SK-N-SH treated with all-trans-retinoic acid at 6 μM for 48 hours (cell line): ENCODE data around the gene TMEM183A.

Source experiments
- ATAC-seq: fragments of 200-7000 bp; cut with Tn5 transposase; 3 replicates; pipeline ENCODE4 v1.9.1; 2020; ENCODE audit warnings: mild to moderate bottlenecking, moderate library complexity
- ARNTL ChIP-seq: fragments of 450-650 bp; formaldehyde crosslinking; IDR thresholded peaks from 2 replicates; pipeline ENCODE4 v1.5.0; 2020; ENCODE audit warnings: low read depth, mild to moderate bottlenecking, moderate library complexity, borderline replicate concordance
- BACH2 ChIP-seq: fragments of 250-450 bp; sonication (Bioruptor Pico); IDR thresholded peaks from 2 replicates; pipeline ENCODE4 v1.9.0; 2021; ENCODE audit warnings: mild to moderate bottlenecking, borderline replicate concordance
- CSDC2 ChIP-seq: fragments of 250-450 bp; sonication (Bioruptor Pico); IDR thresholded peaks from 2 replicates; pipeline ENCODE4 v1.5.0; 2020; ENCODE audit warnings: mild to moderate bottlenecking, moderate library complexity
- CSRNP3 ChIP-seq: fragments of 250-450 bp; sonication (Bioruptor Pico); IDR thresholded peaks from 2 replicates; pipeline ENCODE4 v1.5.1; 2021; ENCODE audit warnings: mild to moderate bottlenecking, moderate library complexity
- ESRRG ChIP-seq: fragments of 250-450 bp; sonication (Bioruptor Pico); IDR thresholded peaks from 2 replicates; pipeline ENCODE4 v1.6.1; 2021; ENCODE audit warnings: mild to moderate bottlenecking
- GLIS3 ChIP-seq: fragments of 250-450 bp; sonication (Bioruptor Pico); IDR thresholded peaks from 2 replicates; pipeline ENCODE4 v1.5.0; 2020; ENCODE audit warnings: mild to moderate bottlenecking, moderate library complexity
- ISL1 ChIP-seq: fragments of 250-450 bp; sonication (Bioruptor Pico); IDR thresholded peaks from 2 replicates; pipeline ENCODE4 v2.1.2; 2022; ENCODE audit warnings: mild to moderate bottlenecking, moderate library complexity
- OSR1 ChIP-seq: fragments of 250-450 bp; sonication (Bioruptor Pico); IDR thresholded peaks from 2 replicates; pipeline ENCODE4 v1.8.0; 2022; ENCODE audit warnings: moderate library complexity, mild to moderate bottlenecking, inconsistent platforms
- PATZ1 ChIP-seq: fragments of 250-450 bp; sonication (Bioruptor Pico); IDR thresholded peaks from 2 replicates; pipeline ENCODE4 v1.8.0; 2020; ENCODE audit warnings: mild to moderate bottlenecking, moderate library complexity, borderline replicate concordance
- PPARA ChIP-seq: fragments of 250-450 bp; sonication (Bioruptor Pico); IDR thresholded peaks from 2 replicates; pipeline ENCODE4 v1.5.0; 2020; ENCODE audit warnings: mild to moderate bottlenecking, borderline replicate concordance
- RARB ChIP-seq: fragments of 250-450 bp; sonication (Bioruptor Pico); IDR thresholded peaks from 2 replicates; pipeline ENCODE4 v1.8.0; 2021; ENCODE audit warnings: mild to moderate bottlenecking, moderate library complexity
- SNAI2 ChIP-seq: fragments of 250-450 bp; sonication (Bioruptor Pico); IDR thresholded peaks from 2 replicates; pipeline ENCODE4 v1.5.0; 2020; ENCODE audit warnings: mild to moderate bottlenecking, moderate library complexity
- TCF4 ChIP-seq: fragments of 250-450 bp; sonication (Bioruptor Pico); IDR thresholded peaks from 2 replicates; pipeline ENCODE4 v1.8.0; 2021; ENCODE audit warnings: mild to moderate bottlenecking, moderate library complexity, borderline replicate concordance
- TOX ChIP-seq: fragments of 250-450 bp; sonication (Bioruptor Pico); IDR thresholded peaks from 2 replicates; pipeline ENCODE4 v1.8.0; 2021; ENCODE audit warnings: mild to moderate bottlenecking, moderate library complexity, borderline replicate concordance
- TSHZ2 ChIP-seq: fragments of 250-450 bp; sonication (Bioruptor Pico); IDR thresholded peaks from 2 replicates; pipeline ENCODE4 v1.5.0; 2020; ENCODE audit warnings: mild to moderate bottlenecking, moderate library complexity
- ZC3H10 ChIP-seq: fragments of 250-450 bp; sonication (Bioruptor Pico); IDR thresholded peaks from 2 replicates; pipeline ENCODE4 v1.5.1; 2021; ENCODE audit warnings: mild to moderate bottlenecking, moderate library complexity
- ZFP3 ChIP-seq: fragments of 250-450 bp; sonication (Bioruptor Pico); IDR thresholded peaks from 2 replicates; pipeline ENCODE4 v1.5.0; 2020; ENCODE audit warnings: mild to moderate bottlenecking, moderate library complexity
- ZFP30 ChIP-seq: fragments of 450-650 bp; formaldehyde crosslinking; IDR thresholded peaks from 2 replicates; pipeline ENCODE4 v1.5.0; 2022; ENCODE audit warnings: mild to moderate bottlenecking, moderate library complexity
- ZNF565 ChIP-seq: fragments of 450-650 bp; formaldehyde crosslinking; conservative IDR thresholded peaks from 2 replicates; pipeline ENCODE4 v1.5.0; 2020; ENCODE audit warnings: low read depth, mild to moderate bottlenecking, moderate library complexity
- ZNF70 ChIP-seq: fragments of 450-650 bp; formaldehyde crosslinking; IDR thresholded peaks from 2 replicates; pipeline ENCODE4 v1.5.0; 2020; ENCODE audit warnings: mild to moderate bottlenecking, moderate library complexity
- ZNF8 ChIP-seq: fragments of 450-650 bp; formaldehyde crosslinking; IDR thresholded peaks from 2 replicates; pipeline ENCODE4 v1.5.0; 2020; ENCODE audit warnings: mild to moderate bottlenecking, moderate library complexity
- TF ChIP-seq, protein P1 (sequence below): fragments of 250-450 bp; sonication (Bioruptor Pico); IDR thresholded peaks from 2 replicates; pipeline ENCODE4 v1.8.0; 2021; ENCODE audit warnings: low read depth, mild to moderate bottlenecking, moderate library complexity, borderline replicate concordance
- TF ChIP-seq, protein P2 (sequence below): fragments of 250-450 bp; sonication (Bioruptor Pico); IDR thresholded peaks from 2 replicates; pipeline ENCODE4 v1.5.1; 2020; ENCODE audit warnings: low read depth, mild to moderate bottlenecking, moderate library complexity

Gene TMEM183A

GRCh38 chr1:203052601-203053000 lies 45.4 kb downstream of the TMEM183A start:
- ATAC-seq, result no peak
- TF ChIP-seq CSRNP3 (CRISPR knock-in tag) (no peak), TCF4 (no peak), TOX (no peak), ZNF8 (no peak), ZNF70 (CRISPR knock-in tag) (no peak), ISL1 (CRISPR knock-in tag) (no peak), ZFP3 (CRISPR knock-in tag) (no peak), RARB (CRISPR knock-in tag) (no peak), ZNF565 (CRISPR knock-in tag) (no peak), PATZ1 (no peak), PPARA (CRISPR knock-in tag) (no peak), OSR1 (CRISPR knock-in tag) (no peak)
- TF ChIP-seq, protein P1, sequence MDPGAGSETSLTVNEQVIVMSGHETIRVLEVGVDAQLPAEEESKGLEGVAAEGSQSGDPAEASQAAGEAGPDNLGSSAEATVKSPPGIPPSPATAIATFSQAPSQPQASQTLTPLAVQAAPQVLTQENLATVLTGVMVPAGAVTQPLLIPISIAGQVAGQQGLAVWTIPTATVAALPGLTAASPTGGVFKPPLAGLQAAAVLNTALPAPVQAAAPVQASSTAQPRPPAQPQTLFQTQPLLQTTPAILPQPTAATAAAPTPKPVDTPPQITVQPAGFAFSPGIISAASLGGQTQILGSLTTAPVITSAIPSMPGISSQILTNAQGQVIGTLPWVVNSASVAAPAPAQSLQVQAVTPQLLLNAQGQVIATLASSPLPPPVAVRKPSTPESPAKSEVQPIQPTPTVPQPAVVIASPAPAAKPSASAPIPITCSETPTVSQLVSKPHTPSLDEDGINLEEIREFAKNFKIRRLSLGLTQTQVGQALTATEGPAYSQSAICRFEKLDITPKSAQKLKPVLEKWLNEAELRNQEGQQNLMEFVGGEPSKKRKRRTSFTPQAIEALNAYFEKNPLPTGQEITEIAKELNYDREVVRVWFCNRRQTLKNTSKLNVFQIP (CRISPR knock-in tag), result no peak

DNA sequence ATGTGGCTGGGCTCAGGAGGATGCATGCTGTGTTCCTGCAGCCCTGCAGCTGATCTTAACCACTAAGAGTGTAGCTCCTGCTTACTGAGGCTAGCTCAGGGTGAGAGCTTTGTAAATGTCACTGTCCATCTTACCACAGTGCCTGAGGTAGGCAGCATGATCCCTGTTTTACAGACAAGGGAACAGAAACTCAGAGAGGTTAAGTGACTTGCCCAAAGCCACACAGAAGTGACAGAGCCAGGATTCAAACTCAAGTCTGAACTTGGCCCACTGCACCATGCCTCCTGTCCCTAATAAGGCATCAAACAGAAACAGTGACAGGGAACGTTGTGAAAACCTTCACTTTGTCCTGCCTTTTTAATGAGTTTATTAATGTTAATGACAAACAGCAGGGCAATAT lies 47.0 kb downstream of the TMEM183A start:
- no peak for TF ChIP-seq ZNF565 (CRISPR knock-in tag)
- TF ChIP-seq ESRRG (CRISPR knock-in tag), result no peak
- no peak for TF ChIP-seq CSRNP3 (CRISPR knock-in tag)
- TF ChIP-seq RARB (CRISPR knock-in tag), result no peak
- no peak for TF ChIP-seq OSR1 (CRISPR knock-in tag)
- TF ChIP-seq SNAI2 (CRISPR knock-in tag), result no peak
- TF ChIP-seq CSDC2 (CRISPR knock-in tag), result no peak
- no peak for TF ChIP-seq ZNF70 (CRISPR knock-in tag)
- TF ChIP-seq GLIS3 (CRISPR knock-in tag), result no peak
- no peak for TF ChIP-seq ZFP3 (CRISPR knock-in tag)
- TF ChIP-seq BACH2 (CRISPR knock-in tag), result no peak
- TF ChIP-seq ZC3H10 (CRISPR knock-in tag), result no peak
- no peak for TF ChIP-seq ISL1 (CRISPR knock-in tag)
- TF ChIP-seq, protein P1 (CRISPR knock-in tag), result no peak
- ATAC-seq, result no peak

- no peak for ATAC-seq
- TF ChIP-seq ZNF565 (CRISPR knock-in tag) (no peak), OSR1 (CRISPR knock-in tag) (no peak), ZFP30 (CRISPR knock-in tag) (no peak), GLIS3 (CRISPR knock-in tag) (no peak), TSHZ2 (CRISPR knock-in tag) (no peak), ZC3H10 (CRISPR knock-in tag) (no peak), PATZ1 (no peak), ISL1 (CRISPR knock-in tag) (no peak), ZNF70 (CRISPR knock-in tag) (no peak), ARNTL (CRISPR knock-in tag) (no peak), ESRRG (CRISPR knock-in tag) (no peak), ZNF8 (no peak), ZFP3 (CRISPR knock-in tag) (no peak), RARB (CRISPR knock-in tag) (no peak)
- TF ChIP-seq, protein P2, sequence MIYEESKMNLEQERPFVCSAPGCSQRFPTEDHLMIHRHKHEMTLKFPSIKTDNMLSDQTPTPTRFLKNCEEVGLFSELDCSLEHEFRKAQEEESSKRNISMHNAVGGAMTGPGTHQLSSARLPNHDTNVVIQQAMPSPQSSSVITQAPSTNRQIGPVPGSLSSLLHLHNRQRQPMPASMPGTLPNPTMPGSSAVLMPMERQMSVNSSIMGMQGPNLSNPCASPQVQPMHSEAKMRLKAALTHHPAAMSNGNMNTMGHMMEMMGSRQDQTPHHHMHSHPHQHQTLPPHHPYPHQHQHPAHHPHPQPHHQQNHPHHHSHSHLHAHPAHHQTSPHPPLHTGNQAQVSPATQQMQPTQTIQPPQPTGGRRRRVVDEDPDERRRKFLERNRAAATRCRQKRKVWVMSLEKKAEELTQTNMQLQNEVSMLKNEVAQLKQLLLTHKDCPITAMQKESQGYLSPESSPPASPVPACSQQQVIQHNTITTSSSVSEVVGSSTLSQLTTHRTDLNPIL (CRISPR knock-in tag), result no peak
Measured at GRCh38 chr1:203054642-203055041, 47.5 kb downstream of the TMEM183A start.
